NOMO-1 treated with dmso at 0.1 percent for 144 hours (cell line): ENCODE results near the gene ANTXR1.

Source experiments
- DNase-seq: peaks from one replicate; lab custom pipeline; 2025; ENCODE audit not compliant: unreplicated experiment; lab: John Stamatoyannopoulos, UW

Gene ANTXR1

GRCh38 chr2:69204654-69205053, 191.7 kb downstream of the ANTXR1 start:
- DNase-seq: no peak

- no peak for DNase-seq
These were observed 192.1 kb downstream of the ANTXR1 start for GRCh38 chr2:69205076-69205475.

- no peak for DNase-seq
These were observed 192.5 kb downstream of the ANTXR1 start for GRCh38 chr2:69205491-69205890.

GRCh38 chr2:69208023-69208595, 195.1 kb downstream of the ANTXR1 start:
- no peak for DNase-seq

- DNase-seq: no peak
These were observed 196.5 kb downstream of the ANTXR1 start for GRCh38 chr2:69209482-69209881.

- DNase-seq: no peak
These were observed 197.4 kb downstream of the ANTXR1 start for GRCh38 chr2:69210385-69210784.

- no peak for DNase-seq
These were observed 198.1 kb downstream of the ANTXR1 start for GRCh38 chr2:69211048-69211447.

GRCh38 chr2:69211686-69212085, 198.7 kb downstream of the ANTXR1 start:
- DNase-seq: no peak

GRCh38 chr2:69212238-69213028, 199.5 kb downstream of the ANTXR1 start:
- DNase-seq: no peak

GRCh38 chr2:69213201-69213600, 200.2 kb downstream of the ANTXR1 start:
- no peak for DNase-seq

- no peak for DNase-seq
These were observed 200.8 kb downstream of the ANTXR1 start for GRCh38 chr2:69213782-69214181.

GRCh38 chr2:69214898-69215297, 201.9 kb downstream of the ANTXR1 start:
- no peak for DNase-seq

GRCh38 chr2:69216535-69217332, 203.8 kb downstream of the ANTXR1 start:
- DNase-seq: no peak

- no peak for DNase-seq
These were observed 204.5 kb downstream of the ANTXR1 start for GRCh38 chr2:69217333-69218080.

- DNase-seq: no peak
These were observed 208.5 kb downstream of the ANTXR1 start for GRCh38 chr2:69221512-69221911.

GRCh38 chr2:69221960-69222751, 209.2 kb downstream of the ANTXR1 start:
- no peak for DNase-seq

- DNase-seq: no peak
These were observed 210.1 kb downstream of the ANTXR1 start for GRCh38 chr2:69222953-69223658.

GRCh38 chr2:69223759-69224511, 211.0 kb downstream of the ANTXR1 start:
- no peak for DNase-seq

GRCh38 chr2:69224512-69224837, 211.5 kb downstream of the ANTXR1 start:
- no peak for DNase-seq
